GM12878 (cell line): Measurements from ENCODE around the gene KCNK4. TPM values are rescaled to one million over a fixed set of nuclear protein-coding genes. Genes with fewer than 3 reads are reported as not detected.

ENCODE experiments used
- ATAC-seq: fragments of 200-7000 bp; cut with Tn5 transposase; 3 replicates; pipeline ENCODE4 v1.9.1; 2020; ENCODE audit warnings: mild to moderate bottlenecking, moderate library complexity
- BruUV-seq: library from RNA; stranded (reverse); fragments of 400-500 nt; replicated peaks from 2 replicates; lab custom pipeline; 2021; lab: Mats Ljungman, UMichigan
- CTCF ChIA-PET: fragments of 300-600 bp; sonication (Branson Sonifier 250); formaldehyde crosslinking; extraction: SDS; loops from one replicate; lab custom pipeline; 2021; ENCODE audit warnings: inconsistent platforms; lab: Yijun Ruan, JAX
- POLR2A ChIA-PET: fragments of 350-600 bp; formaldehyde crosslinking; extraction: SDS; loops from one replicate; lab custom pipeline; 2021; ENCODE audit warnings: inconsistent platforms; lab: Charles Lee
- RAD21 ChIA-PET: fragments of 300-600 bp; sonication (Branson Sonifier 250); formaldehyde crosslinking; loops from one replicate; lab custom pipeline; 2023; ENCODE audit warnings: antibody characterized with exemption; ENCODE audit not compliant: unreplicated experiment; lab: Charles Lee
- SMC1A ChIA-PET: fragments of 300-600 bp; sonication (Branson Sonifier 250); formaldehyde crosslinking; loops from one replicate; lab custom pipeline; 2023; ENCODE audit not compliant: unreplicated experiment, uncharacterized antibody; lab: Charles Lee
- DNase-seq: peaks from one replicate; pipeline ENCODE4 v3.0.0-alpha.2; 2011; ENCODE audit warnings: low read depth, low spot score
- FAIRE-seq: peaks from 3 replicates; lab custom pipeline; 2011; peaks lifted over from hg19 to GRCh38; lab: Jason Lieb, UNC
- H2AFZ ChIP-seq: 2 replicates; pipeline ENCODE4 v1.6.0; 2011; ENCODE audit warnings: low read depth, low read length, control low read depth; ENCODE audit not compliant: control insufficient read depth
- H3K27ac ChIP-seq: 2 replicates; pipeline ENCODE4 v1.5.1; 2011; ENCODE audit warnings: control low read depth; ENCODE audit not compliant: control insufficient read depth, insufficient read depth
- H3K27me3 ChIP-seq, 2 experiments: replicated peaks in 1 of 2; 2 replicates each; pipeline versions ENCODE4 v1.6.0 to v1.6.1; 2011; ENCODE audit warnings: low read length in 1 of 2; ENCODE audit not compliant: control insufficient read depth in 2 of 2, insufficient read depth in 2 of 2
- H3K36me3 ChIP-seq, 2 experiments: 2 replicates each; pipeline ENCODE4 v1.5.1; 2011; ENCODE audit warnings: low read length in 1 of 2; ENCODE audit not compliant: control insufficient read depth in 2 of 2, insufficient read depth in 2 of 2
- H3K4me1 ChIP-seq: 2 replicates; pipeline ENCODE4 v1.6.1; 2011; ENCODE audit warnings: mild to moderate bottlenecking, low read length, moderate library complexity, mixed read lengths; ENCODE audit not compliant: control insufficient read depth, insufficient read depth
- H3K4me2 ChIP-seq: 2 replicates; pipeline ENCODE4 v1.6.0; 2011; ENCODE audit warnings: control low read depth; ENCODE audit not compliant: control insufficient read depth, insufficient read depth
- H3K4me3 ChIP-seq: fragments of 200-600 bp; sonication (generic); 2 replicates; pipeline ENCODE4 v1.5.1; 2016
- H3K79me2 ChIP-seq: 2 replicates; pipeline ENCODE4 v1.6.0; 2011; ENCODE audit warnings: low read length; ENCODE audit not compliant: control insufficient read depth, insufficient read depth
- H3K9ac ChIP-seq: 2 replicates; pipeline ENCODE4 v1.8.0; 2011; ENCODE audit warnings: low read length, control low read depth, mixed read lengths; ENCODE audit not compliant: control insufficient read depth, insufficient read depth
- H3K9me3 ChIP-seq: replicated peaks from 3 replicates; pipeline ENCODE4 v1.5.1; 2011; ENCODE audit warnings: mild to moderate bottlenecking, low read length; ENCODE audit not compliant: control insufficient read depth, insufficient read depth
- H4K20me1 ChIP-seq: 2 replicates; pipeline ENCODE4 v1.6.0; 2011; ENCODE audit not compliant: control insufficient read depth, insufficient read depth
- CBX3 ChIP-seq: fragments of 200-600 bp; sonication (generic); IDR thresholded peaks from 2 replicates; pipeline ENCODE4 v1.6.1; 2016; ENCODE audit warnings: low read depth, borderline replicate concordance
- CHD2 ChIP-seq: IDR thresholded peaks from 2 replicates; pipeline ENCODE4 v1.6.1; 2011; ENCODE audit warnings: low read depth, low read length, improper control_type of control experiment, borderline replicate concordance
- FOXM1 ChIP-seq: IDR thresholded peaks from 2 replicates; pipeline ENCODE4 v1.6.1; 2012; ENCODE audit warnings: low read depth, mild to moderate bottlenecking, inconsistent platforms, low read length, moderate library complexity
- IKZF1 ChIP-seq: fragments of 450-650 bp; conservative IDR thresholded peaks from 2 replicates; pipeline ENCODE4 v1.6.1; 2017; ENCODE audit warnings: antibody characterized with exemption, mild to moderate bottlenecking
- KAT2A ChIP-seq: conservative IDR thresholded peaks from 2 replicates; pipeline ENCODE4 v1.6.1; 2011; ENCODE audit warnings: low read depth, low read length; ENCODE audit not compliant: control insufficient read depth
- LARP7 ChIP-seq: fragments of 450-650 bp; IDR thresholded peaks from 2 replicates; pipeline ENCODE4 v1.6.1; 2017; ENCODE audit warnings: mild to moderate bottlenecking
- NFYA ChIP-seq: IDR thresholded peaks from 2 replicates; pipeline ENCODE4 v1.6.1; 2011; ENCODE audit warnings: low read depth, mild to moderate bottlenecking, low read length, improper control_type of control experiment, borderline replicate concordance
- NFYB ChIP-seq: IDR thresholded peaks from 2 replicates; pipeline ENCODE4 v1.6.1; 2011; ENCODE audit warnings: low read depth, mild to moderate bottlenecking, low read length, improper control_type of control experiment, moderate library complexity; ENCODE audit not compliant: insufficient read depth
- NR2C1 ChIP-seq: fragments of 450-650 bp; IDR thresholded peaks from 2 replicates; pipeline ENCODE4 v1.6.1; 2017; ENCODE audit warnings: antibody characterized with exemption, mild to moderate bottlenecking, moderate library complexity
- NRF1 ChIP-seq: conservative IDR thresholded peaks from 2 replicates; pipeline ENCODE4 v1.6.1; 2011; ENCODE audit warnings: mild to moderate bottlenecking, low read depth, low read length, improper control_type of control experiment
- PAX5 ChIP-seq: IDR thresholded peaks from 2 replicates; pipeline ENCODE4 v1.6.1; 2011; ENCODE audit warnings: low read depth, low read length, borderline replicate concordance
- RFX5 ChIP-seq: IDR thresholded peaks from 2 replicates; pipeline ENCODE4 v1.6.1; 2011; ENCODE audit warnings: low read depth, low read length, improper control_type of control experiment
- SREBF2 ChIP-seq: IDR thresholded peaks from 2 replicates; pipeline ENCODE4 v1.6.1; 2012; ENCODE audit warnings: mild to moderate bottlenecking, low read length
- TCF3 ChIP-seq: IDR thresholded peaks from 2 replicates; pipeline ENCODE4 v1.6.1; 2012; ENCODE audit warnings: low read depth, mild to moderate bottlenecking, low read length, borderline replicate concordance; ENCODE audit not compliant: insufficient read depth
- WGBS: methylation state at CpG from one replicate; pipeline ENCODE4 v1.1.6; 2016; ENCODE audit warnings: low lambda C conversion rate; ENCODE audit not compliant: insufficient replicate concordance, insufficient coverage; ENCODE audit errors: missing lambda C conversion rate; 5-methylcytosine and 5-hydroxymethylcytosine counted together
- in situ Hi-C: fragments of 300-500 bp; cut with MboI; formaldehyde crosslinking; loops from 9 replicates; pipeline ENCODE4 v1.14.3; 2018; ENCODE audit warnings: mixed read lengths
- intact Hi-C: fragments of 100-400 bp; cut with micrococcal nuclease; formaldehyde crosslinking; loops from one replicate; pipeline ENCODE4 v1.14.2; 2022; ENCODE audit not compliant: unreplicated experiment
- polyA plus RNA-seq, 11 experiments: library from polyadenylated mRNA; depleted of rRNA in 4 of 11; unstranded in 6 of 11; stranded (reverse) in 5 of 11; fragments of >200 nt; fragmentation: Nextera tagmentation in 4 of 11; fragmentation: Illumina TruSeq in 1 of 11; extraction: Ambion mirVana in 4 of 11; extraction: Trizol in 1 of 11; gene quantifications; 1 replicate in 1 of 11; 2 replicates in 10 of 11; pipeline versions ENCODE4 v1.2.1 to v1.2.3, GENCODE V29; 2011 to 2016; ENCODE audit warnings: inconsistent platforms in 2 of 11, missing spikeins in 2 of 11, low read depth in 1 of 11
- total RNA-seq, 4 experiments: library from RNA; depleted of rRNA in 3 of 4; stranded (reverse); fragments of >200 nt in 3 of 4; fragmentation: Illumina TruSeq in 1 of 4; extraction: Trizol in 1 of 4; gene quantifications; 2 replicates each; pipeline versions ENCODE4 v1.2.1 to v1.2.3, GENCODE V29; 2013 to 2021
- TF ChIP-seq, protein P1 (sequence below): IDR thresholded peaks from 2 replicates; pipeline ENCODE4 v1.6.1; 2011; ENCODE audit warnings: borderline replicate concordance, low read depth, mild to moderate bottlenecking, moderate library complexity, low read length; ENCODE audit not compliant: insufficient read depth, poor library complexity, severe bottlenecking
- TF ChIP-seq, protein P2 (sequence below): IDR thresholded peaks from 2 replicates; pipeline ENCODE4 v1.6.1; 2011; ENCODE audit warnings: mild to moderate bottlenecking, low read depth, low read length, moderate library complexity; ENCODE audit not compliant: insufficient replicate concordance
- TF ChIP-seq, protein P3 (sequence below): fragments of 450-650 bp; IDR thresholded peaks from 2 replicates; pipeline ENCODE4 v1.6.1; 2018; ENCODE audit warnings: mild to moderate bottlenecking, low read depth, moderate library complexity; ENCODE audit not compliant: partially characterized antibody

KCNK4 gene
- total and polyA plus RNA-seq, 10 of the 15 experiments (the other 5 are each of a cell fraction or from before 2014, with no cell fraction given) = 0.04 TPM; not detected in 9

DNA sequence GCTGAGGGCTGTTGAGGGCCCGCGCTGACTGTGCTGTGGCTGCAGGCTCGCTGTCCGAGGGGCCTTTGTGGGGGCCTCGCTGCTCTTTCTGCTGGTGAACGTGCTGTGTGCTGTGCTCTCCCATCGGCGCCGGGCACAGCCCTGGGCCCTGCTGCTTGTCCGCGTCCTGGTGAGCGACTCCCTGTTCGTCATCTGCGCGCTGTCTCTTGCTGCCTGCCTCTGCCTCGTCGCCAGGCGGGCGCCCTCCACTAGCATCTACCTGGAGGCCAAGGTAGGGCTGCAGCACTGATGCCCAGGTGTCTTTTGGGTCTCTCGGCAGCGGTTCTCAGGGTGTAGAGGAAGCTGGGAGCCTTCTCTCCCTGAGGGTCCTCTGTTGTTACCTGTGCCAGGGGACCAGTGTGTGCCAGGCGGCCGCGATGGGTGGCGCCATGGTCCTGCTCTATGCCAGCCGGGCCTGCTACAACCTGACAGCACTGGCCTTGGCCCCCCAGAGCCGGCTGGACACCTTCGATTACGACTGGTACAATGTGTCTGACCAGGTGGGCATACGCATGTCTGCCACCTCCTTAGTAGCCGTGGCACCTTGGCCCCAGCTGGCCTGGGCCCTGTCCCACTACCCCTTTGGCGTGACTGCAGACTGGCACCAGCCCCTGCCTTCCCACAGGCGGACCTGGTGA, 3.3 kb upstream of the KCNK4 start:
- WGBS = 87% methylated on average over 31 of the region's 33 CpGs
- no peak overlapping the region for H2AFZ ChIP-seq
- H3K9me3 ChIP-seq = no peaks in the 10 kb centered on the region
- peaks cover 15% of the 10 kb centered on the region for H3K79me2 ChIP-seq
- no peak for DNase-seq
- intact Hi-C loops = no loop called here
- peaks cover under 1 to 5% of the 10 kb centered on the region in 2 experiments for H3K27me3 ChIP-seq
- RAD21 ChIA-PET = no interaction called here
- POLR2A ChIA-PET = interaction anchor here (0.5 kb wide), 1 partner anchor 602 kb away, joined by 4 read pairs; no protein-coding TSS in a partner anchor
- H3K4me2 ChIP-seq = no peak overlapping the region
- CTCF ChIA-PET = interaction anchor here (0.9 to 2.3 kb wide), 3 partner anchors 13 to 83 kb away, joined by 3 to 7 read pairs (median 4); partner anchors contain the start of gene CATSPERZ
- H3K4me1 ChIP-seq = peaks cover 7% of the 10 kb centered on the region
- ATAC-seq = no peak
- BruUV-seq = no TSS peak
- H3K9ac ChIP-seq = no peak overlapping the region
- H4K20me1 ChIP-seq = no peaks in the 10 kb centered on the region
- no peak for FAIRE-seq
- H3K4me3 ChIP-seq = no peak overlapping the region
- TF ChIP-seq NRF1 (no peak), NFYA (no peak), RFX5 (no peak), NFYB (no peak), IKZF1 (no peak), TCF3 (no peak), LARP7 (no peak), NR2C1 (no peak), SREBF2 (no peak), FOXM1 (no peak), CHD2 (no peak), KAT2A (no peak), PAX5 (no peak), CBX3 (no peak)
- TF ChIP-seq, protein P1, sequence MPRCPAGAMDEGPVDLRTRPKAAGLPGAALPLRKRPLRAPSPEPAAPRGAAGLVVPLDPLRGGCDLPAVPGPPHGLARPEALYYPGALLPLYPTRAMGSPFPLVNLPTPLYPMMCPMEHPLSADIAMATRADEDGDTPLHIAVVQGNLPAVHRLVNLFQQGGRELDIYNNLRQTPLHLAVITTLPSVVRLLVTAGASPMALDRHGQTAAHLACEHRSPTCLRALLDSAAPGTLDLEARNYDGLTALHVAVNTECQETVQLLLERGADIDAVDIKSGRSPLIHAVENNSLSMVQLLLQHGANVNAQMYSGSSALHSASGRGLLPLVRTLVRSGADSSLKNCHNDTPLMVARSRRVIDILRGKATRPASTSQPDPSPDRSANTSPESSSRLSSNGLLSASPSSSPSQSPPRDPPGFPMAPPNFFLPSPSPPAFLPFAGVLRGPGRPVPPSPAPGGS = no peak
- TF ChIP-seq, protein P2, sequence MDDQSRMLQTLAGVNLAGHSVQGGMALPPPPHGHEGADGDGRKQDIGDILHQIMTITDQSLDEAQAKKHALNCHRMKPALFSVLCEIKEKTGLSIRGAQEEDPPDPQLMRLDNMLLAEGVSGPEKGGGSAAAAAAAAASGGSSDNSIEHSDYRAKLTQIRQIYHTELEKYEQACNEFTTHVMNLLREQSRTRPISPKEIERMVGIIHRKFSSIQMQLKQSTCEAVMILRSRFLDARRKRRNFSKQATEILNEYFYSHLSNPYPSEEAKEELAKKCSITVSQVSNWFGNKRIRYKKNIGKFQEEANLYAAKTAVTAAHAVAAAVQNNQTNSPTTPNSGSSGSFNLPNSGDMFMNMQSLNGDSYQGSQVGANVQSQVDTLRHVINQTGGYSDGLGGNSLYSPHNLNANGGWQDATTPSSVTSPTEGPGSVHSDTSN = no peak
- TF ChIP-seq, protein P3, sequence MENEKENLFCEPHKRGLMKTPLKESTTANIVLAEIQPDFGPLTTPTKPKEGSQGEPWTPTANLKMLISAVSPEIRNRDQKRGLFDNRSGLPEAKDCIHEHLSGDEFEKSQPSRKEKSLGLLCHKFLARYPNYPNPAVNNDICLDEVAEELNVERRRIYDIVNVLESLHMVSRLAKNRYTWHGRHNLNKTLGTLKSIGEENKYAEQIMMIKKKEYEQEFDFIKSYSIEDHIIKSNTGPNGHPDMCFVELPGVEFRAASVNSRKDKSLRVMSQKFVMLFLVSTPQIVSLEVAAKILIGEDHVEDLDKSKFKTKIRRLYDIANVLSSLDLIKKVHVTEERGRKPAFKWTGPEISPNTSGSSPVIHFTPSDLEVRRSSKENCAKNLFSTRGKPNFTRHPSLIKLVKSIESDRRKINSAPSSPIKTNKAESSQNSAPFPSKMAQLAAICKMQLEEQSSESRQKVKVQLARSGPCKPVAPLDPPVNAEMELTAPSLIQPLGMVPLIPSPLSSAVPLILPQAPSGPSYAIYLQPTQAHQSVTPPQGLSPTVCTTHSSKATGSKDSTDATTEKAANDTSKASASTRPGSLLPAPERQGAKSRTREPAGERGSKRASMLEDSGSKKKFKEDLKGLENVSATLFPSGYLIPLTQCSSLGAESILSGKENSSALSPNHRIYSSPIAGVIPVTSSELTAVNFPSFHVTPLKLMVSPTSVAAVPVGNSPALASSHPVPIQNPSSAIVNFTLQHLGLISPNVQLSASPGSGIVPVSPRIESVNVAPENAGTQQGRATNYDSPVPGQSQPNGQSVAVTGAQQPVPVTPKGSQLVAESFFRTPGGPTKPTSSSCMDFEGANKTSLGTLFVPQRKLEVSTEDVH = no peak
- H3K36me3 ChIP-seq = peaks cover 0 to 2% of the 10 kb centered on the region in 2 experiments; a peak in 2 of 4 replicates
- no peak overlapping the region for H3K27ac ChIP-seq
- in situ Hi-C loops = no loop called here
- SMC1A ChIA-PET = interaction anchor here (1.4 kb wide), 1 partner anchor 82 kb away, joined by 3 read pairs; no protein-coding TSS in a partner anchor
